Measurements from ENCODE around the gene SPDYE1. TPM values are rescaled to one million over a fixed set of nuclear protein-coding genes. Genes with fewer than 3 reads are reported as not detected.

The SPDYE1 gene
- polyA plus RNA-seq, 3 donors, result not detected

- no peaks in the 10 kb centered on the region for H3K27me3 ChIP-seq (ENCODE audit: control insufficient read depth in 2 of 2, insufficient read depth in 2 of 2, low read length in 2 of 2)
- no peak for DNase-seq
- peaks cover 98% of the 10 kb centered on the region for H4K20me1 ChIP-seq (ENCODE audit: insufficient read depth, low read length)
- Mint-ChIP-seq H3K27me3 (ENCODE audit: low read depth in 3 of 3) (peaks cover under 1 to 4% (median 2%) of the 10 kb centered on the region in 3 donors), H3K4me3 (no peak overlapping the region), H3K4me1 (no peaks in the 10 kb centered on the region), H3K9me3 (no peaks in the 10 kb centered on the region), H3K36me3 (peaks cover 77 to 84% of the 10 kb centered on the region in 2 donors), H3K27ac (peak overlapping the region in 4 of 7 donors; percentile 14 to 85 (median 38))
- no peak overlapping the region for H2AFZ ChIP-seq (ENCODE audit: insufficient read depth, low read depth, low read length, poor library complexity, severe bottlenecking)
- H3K4me2 ChIP-seq (replicated peaks; ENCODE audit: extremely low read depth, low read length, poor library complexity, severe bottlenecking), result no peak overlapping the region
- no peak overlapping the region for H3K9ac ChIP-seq (ENCODE audit: insufficient read depth, low read length, poor library complexity, severe bottlenecking)
- no peaks in the 10 kb centered on the region for H3K9me3 ChIP-seq (replicated peaks in 1 of 2; ENCODE audit: control insufficient read depth in 1 of 2, insufficient read depth in 1 of 2, low read length in 2 of 2)
- 100% methylated on average over 2 of the region's 7 CpGs for WGBS (ENCODE audit: insufficient coverage)
- H3K4me3 ChIP-seq (replicated peaks in 1 of 3; ENCODE audit: low read depth in 2 of 3, low read length in 3 of 3), result no peak overlapping the region
- peaks cover 36% of the 10 kb centered on the region for H3K79me2 ChIP-seq (ENCODE audit: insufficient read depth, low read length)
- no peak for TF ChIP-seq CTCF (IDR thresholded peaks at IDR 0.05)
- no peak overlapping the region for H3K27ac ChIP-seq (ENCODE audit: low read depth in 1 of 2, low read length in 2 of 2)
- intact Hi-C loops (cut with micrococcal nuclease), result no loop called here
- H3K4me1 ChIP-seq (ENCODE audit: control insufficient read depth in 1 of 2, insufficient read depth in 2 of 2, low read length in 2 of 2), result no peaks in the 10 kb centered on the region
- H3K36me3 ChIP-seq (replicated peaks in 1 of 2; ENCODE audit: control insufficient read depth in 1 of 2, insufficient read depth in 2 of 2, low read length in 2 of 2), result peaks cover 84 to 88% of the 10 kb centered on the region in 2 donors
These were observed 61.1 kb downstream of the SPDYE1 start for GRCh38 chr7:44058759-44059218.

GRCh38 chr7:44059219-44060090 lies 61.8 kb downstream of the SPDYE1 start:
- Mint-ChIP-seq H3K4me1 (no peaks in the 10 kb centered on the region), H3K27me3 (ENCODE audit: low read depth in 3 of 3) (peaks cover 3 to 5% (median 4%) of the 10 kb centered on the region in 3 donors), H3K27ac (peak overlapping the region in 3 of 7 donors; percentile 31 to 57 (median 44)), H3K9me3 (no peaks in the 10 kb centered on the region), H3K36me3 (peaks cover 72 to 78% of the 10 kb centered on the region in 2 donors), H3K4me3 (no peak overlapping the region)
- H3K4me2 ChIP-seq (replicated peaks; ENCODE audit: extremely low read depth, low read length, poor library complexity, severe bottlenecking), result no peak overlapping the region
- H3K27me3 ChIP-seq (ENCODE audit: control insufficient read depth in 2 of 2, insufficient read depth in 2 of 2, low read length in 2 of 2), result no peaks in the 10 kb centered on the region
- 97% methylated on average over 12 of the region's 14 CpGs for WGBS (ENCODE audit: insufficient coverage)
- no peak for TF ChIP-seq CTCF (IDR thresholded peaks at IDR 0.05)
- intact Hi-C loops (cut with micrococcal nuclease), result no loop called here
- no peak overlapping the region for H2AFZ ChIP-seq (ENCODE audit: insufficient read depth, low read depth, low read length, poor library complexity, severe bottlenecking)
- peaks cover 29% of the 10 kb centered on the region for H3K79me2 ChIP-seq (ENCODE audit: insufficient read depth, low read length)
- H3K9ac ChIP-seq (ENCODE audit: insufficient read depth, low read length, poor library complexity, severe bottlenecking), result no peak overlapping the region
- peaks cover 78 to 82% of the 10 kb centered on the region in 2 donors for H3K36me3 ChIP-seq (replicated peaks in 1 of 2; ENCODE audit: control insufficient read depth in 1 of 2, insufficient read depth in 2 of 2, low read length in 2 of 2)
- H3K9me3 ChIP-seq (replicated peaks in 1 of 2; ENCODE audit: control insufficient read depth in 1 of 2, insufficient read depth in 1 of 2, low read length in 2 of 2), result no peaks in the 10 kb centered on the region
- H3K4me3 ChIP-seq (replicated peaks in 1 of 3; ENCODE audit: low read depth in 2 of 3, low read length in 3 of 3), result no peak overlapping the region
- H3K4me1 ChIP-seq (ENCODE audit: control insufficient read depth in 1 of 2, insufficient read depth in 2 of 2, low read length in 2 of 2), result no peaks in the 10 kb centered on the region
- H4K20me1 ChIP-seq (ENCODE audit: insufficient read depth, low read length), result peaks cover 98% of the 10 kb centered on the region
- H3K27ac ChIP-seq (ENCODE audit: low read depth in 1 of 2, low read length in 2 of 2), result no peak overlapping the region
- DNase-seq, result no peak

Other genes with a start within 250 kb of the SPDYE1 start
- 100 to 1,000 TPM in 2 of 3 donors, 10 to 100 TPM in 1; 71.9 to 238 (median 199) TPM for gene BLVRA, start 239.2 kb upstream of the SPDYE1 start, polyA plus RNA-seq
- gene MRPS24, start 128.4 kb upstream of the SPDYE1 start, polyA plus RNA-seq, result 100 to 1,000 TPM in 2 of 3 donors, 10 to 100 TPM in 1; 79.2 to 112 (median 112) TPM
- 1 to 10 TPM; 5.7 to 6.8 (median 5.9) TPM for gene URGCP, start 91.3 kb upstream of the SPDYE1 start, polyA plus RNA-seq
- gene UBE2D4, start 71.5 kb upstream of the SPDYE1 start, polyA plus RNA-seq, result 10 to 100 TPM in 1 of 3 donors, 1 to 10 TPM in 2; 8.2 to 10.9 (median 8.8) TPM
- gene DBNL, start 46.8 kb downstream of the SPDYE1 start, polyA plus RNA-seq, result 100 to 1,000 TPM; 228 to 321 (median 304) TPM
- gene PGAM2, start 67.7 kb downstream of the SPDYE1 start, polyA plus RNA-seq, result under 1 TPM in 1 of 3 donors, not detected in 2; 0.13 TPM
- 10 to 100 TPM in 1 of 3 donors, 1 to 10 TPM in 2; 4.8 to 27.7 (median 4.8) TPM for gene POLM, start 84.6 kb downstream of the SPDYE1 start, polyA plus RNA-seq
- under 1 TPM in 1 of 3 donors, not detected in 2; 0.08 TPM for gene AEBP1, start 106.4 kb downstream of the SPDYE1 start, polyA plus RNA-seq
- 10 to 100 TPM; 24.1 to 27.1 (median 25.7) TPM for gene POLD2, start 125.7 kb downstream of the SPDYE1 start, polyA plus RNA-seq
- gene MYL7, start 143.4 kb downstream of the SPDYE1 start, polyA plus RNA-seq, result not detected
- gene GCK, start 191.5 kb downstream of the SPDYE1 start, polyA plus RNA-seq, result not detected
- 10 to 100 TPM; 26.4 to 45.7 (median 35.2) TPM for gene YKT6, start 203.1 kb downstream of the SPDYE1 start, polyA plus RNA-seq